B cell (primary cell): ENCODE data around the gene FOXN1. TPM values are rescaled to one million over a fixed set of nuclear protein-coding genes. Genes with fewer than 3 reads are reported as not detected.

ENCODE experiments used
- ATAC-seq: fragments of 200-7000 bp; cut with Tn5 transposase; one replicate; pipeline ENCODE4 v1.10.0; 2021; ENCODE audit warnings: low read depth, mild to moderate bottlenecking, moderate number of reproducible peaks, moderate library complexity
- CTCF ChIA-PET: fragments of 350-600 bp; sonication (Branson Sonifier 250); formaldehyde crosslinking; loops from one replicate; lab custom pipeline; 2021; ENCODE audit warnings: antibody characterized with exemption, inconsistent platforms; lab: Charles Lee
- POLR2A ChIA-PET: fragments of 350-600 bp; sonication (Branson Sonifier 250); formaldehyde crosslinking; loops from one replicate; lab custom pipeline; 2021; ENCODE audit warnings: antibody characterized with exemption; lab: Charles Lee
- DNase-seq: peaks from one replicate; pipeline ENCODE4 v3.0.0; 2013
- H2AFZ ChIP-seq: 2 replicates; pipeline ENCODE4 v1.6.1; 2012; ENCODE audit warnings: mild to moderate bottlenecking, low read depth, low read length; ENCODE audit not compliant: insufficient read depth, poor library complexity, severe bottlenecking
- H3K27ac ChIP-seq, 2 donors: 1 replicate in 1 of 2; 2 replicates in 1 of 2; pipeline ENCODE4 v1.5.1; 2012 to 2013; ENCODE audit warnings: low read length in 2 of 2, mild to moderate bottlenecking in 2 of 2, moderate library complexity in 1 of 2
- H3K27me3 ChIP-seq, 4 experiments: fragments of 200-600 bp in 1 of 4; sonication (generic) in 1 of 4; replicated peaks in 1 of 4; 1 replicate in 2 of 4; 2 replicates in 2 of 4; pipeline versions ENCODE4 v1.6.1 to v1.7.0; 2013 to 2016; ENCODE audit warnings: low read length in 3 of 4, mild to moderate bottlenecking in 2 of 4, mixed read lengths in 1 of 4, moderate library complexity in 1 of 4; ENCODE audit not compliant: insufficient read depth in 4 of 4, control insufficient read depth in 3 of 4; ENCODE audit errors: control extremely low read depth in 1 of 4
- H3K36me3 ChIP-seq, 2 experiments: replicated peaks in 1 of 2; 1 replicate in 1 of 2; 2 replicates in 1 of 2; pipeline versions ENCODE4 v1.6.1 to v1.7.1; 2013; ENCODE audit warnings: low read length in 1 of 2; ENCODE audit not compliant: insufficient read depth in 2 of 2, control insufficient read depth in 1 of 2; ENCODE audit errors: control extremely low read depth in 1 of 2, extremely low read depth in 1 of 2
- H3K4me1 ChIP-seq, 2 donors: fragments of 200-600 bp in 1 of 2; sonication (generic) in 1 of 2; 1 replicate in 1 of 2; 2 replicates in 1 of 2; pipeline versions ENCODE4 v1.5.1 to v1.6.1; 2013 to 2017; ENCODE audit warnings: low read length in 2 of 2; ENCODE audit not compliant: control insufficient read depth in 2 of 2, insufficient read depth in 2 of 2
- H3K4me2 ChIP-seq: replicated peaks from 2 replicates; pipeline ENCODE3; 2012; ENCODE audit warnings: mild to moderate bottlenecking, low read depth, low read length; ENCODE audit not compliant: poor library complexity, severe bottlenecking
- H3K4me3 ChIP-seq, 5 experiments: fragments of 200-600 bp in 1 of 5; sonication (generic) in 1 of 5; 1 replicate in 3 of 5; 2 replicates in 2 of 5; pipeline versions ENCODE4 v1.5.1 to v1.7.0; 2011 to 2016; ENCODE audit warnings: low read length in 4 of 5, mild to moderate bottlenecking in 4 of 5, low read depth in 2 of 5, control low read depth in 1 of 5, moderate library complexity in 1 of 5; ENCODE audit not compliant: insufficient read depth in 1 of 5; ENCODE audit errors: control extremely low read depth in 1 of 5, extremely low read depth in 1 of 5
- H3K79me2 ChIP-seq: fragments of 200-600 bp; sonication (generic); one replicate; pipeline ENCODE4 v1.6.0; 2016; ENCODE audit warnings: low read length; ENCODE audit not compliant: control insufficient read depth, insufficient read depth
- H3K9ac ChIP-seq: fragments of 200-600 bp; sonication (generic); 2 replicates; pipeline ENCODE4 v1.6.1; 2017; ENCODE audit warnings: mild to moderate bottlenecking, low read length, moderate library complexity
- H3K9me3 ChIP-seq, 3 donors: one replicate each; pipeline versions ENCODE4 v1.6.1 to v1.7.1; 2013; ENCODE audit warnings: low read length in 2 of 3; ENCODE audit not compliant: control insufficient read depth in 2 of 3, insufficient read depth in 1 of 3; ENCODE audit errors: control extremely low read depth in 1 of 3
- H4K20me1 ChIP-seq: 2 replicates; pipeline ENCODE4 v1.6.0; 2012; ENCODE audit warnings: mild to moderate bottlenecking, low read length; ENCODE audit not compliant: insufficient read depth, control insufficient read depth, poor library complexity, severe bottlenecking
- H3K27ac Mint-ChIP-seq: one replicate; pipeline ENCODE4 v1.8.0; 2021; ENCODE audit warnings: mixed read lengths
- H3K27me3 Mint-ChIP-seq: one replicate; pipeline ENCODE4 v1.8.0; 2021; ENCODE audit warnings: mixed read lengths
- H3K4me1 Mint-ChIP-seq: one replicate; pipeline ENCODE4 v1.8.0; 2021; ENCODE audit warnings: mixed read lengths
- H3K4me3 Mint-ChIP-seq: one replicate; pipeline ENCODE4 v1.8.0; 2021; ENCODE audit warnings: mixed read lengths
- H3K9me3 Mint-ChIP-seq: one replicate; pipeline ENCODE4 v1.8.0; 2022; ENCODE audit warnings: mixed read lengths; ENCODE audit not compliant: insufficient read depth
- EZH2 ChIP-seq: IDR thresholded peaks from 2 replicates; pipeline ENCODE4 v1.6.1; 2012; ENCODE audit warnings: borderline replicate concordance, low read depth, mild to moderate bottlenecking, moderate library complexity, low read length; ENCODE audit not compliant: insufficient read depth, poor library complexity, severe bottlenecking
- WGBS: methylation state at CpG from one replicate; pipeline ENCODE4 v1.1.5; 2013; ENCODE audit warnings: missing lambda C conversion rate; ENCODE audit not compliant: insufficient coverage; 5-methylcytosine and 5-hydroxymethylcytosine counted together
- intact Hi-C: fragments of 100-400 bp; cut with micrococcal nuclease; formaldehyde crosslinking; loops from one replicate; pipeline ENCODE4 v1.10.0; 2022
- polyA plus RNA-seq: library from polyadenylated mRNA; depleted of rRNA; stranded (reverse); fragments of >200 nt; gene quantifications from 2 replicates; pipeline ENCODE4 v1.2.3, GENCODE V29; 2012
- total RNA-seq, 2 donors: library from RNA; stranded (reverse); fragments of 120-200 nt in 1 of 2; gene quantifications; 1 replicate in 1 of 2; 2 replicates in 1 of 2; pipeline versions ENCODE4 v1.2.3 to v1.2.4, GENCODE V29; 2013 to 2022
- TF ChIP-seq, protein P1 (sequence below): fragments of 200-600 bp; IDR thresholded peaks from one replicate; pipeline ENCODE4 v1.8.0; 2022; ENCODE audit warnings: antibody characterized with exemption, mild to moderate bottlenecking

FOXN1 gene
- total and polyA plus RNA-seq, 2 donors (not counting 1 experiment from before 2014, with no cell fraction given): not detected

DNA sequence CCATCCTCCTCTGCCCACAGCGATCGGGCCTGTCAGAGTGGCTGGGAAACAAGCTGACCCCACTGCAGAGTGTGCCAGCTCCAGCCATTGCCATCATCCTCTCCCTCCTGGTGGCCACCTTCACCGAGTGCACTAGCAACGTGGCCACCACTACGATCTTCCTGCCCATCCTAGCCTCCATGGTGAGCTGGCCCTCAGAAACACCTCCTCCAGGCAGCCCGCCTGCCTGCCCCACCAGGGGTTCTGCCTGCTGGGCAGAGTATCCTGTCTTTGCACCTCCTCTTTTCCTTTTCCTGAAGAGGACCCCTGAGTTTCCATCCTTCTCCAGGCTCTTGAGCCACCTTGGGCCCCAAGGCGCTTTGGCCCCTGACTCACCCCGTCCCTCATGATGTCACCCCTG, 10.5 kb upstream of the FOXN1 start:
- no peaks in the 10 kb centered on the region for H3K79me2 ChIP-seq
- H3K4me3 ChIP-seq: no peak overlapping the region
- DNase-seq (no peak), ATAC-seq (no peak)
- Mint-ChIP-seq H3K4me1 (peaks cover 17% of the 10 kb centered on the region), H3K9me3 (no peaks in the 10 kb centered on the region), H3K27ac (no peak overlapping the region), H3K4me3 (no peak overlapping the region), H3K27me3 (no peaks in the 10 kb centered on the region)
- no peaks in the 10 kb centered on the region for H4K20me1 ChIP-seq
- peaks cover 2 to 15% of the 10 kb centered on the region in 2 donors for H3K4me1 ChIP-seq
- H2AFZ ChIP-seq: no peak overlapping the region
- H3K4me2 ChIP-seq: no peak overlapping the region
- CTCF ChIA-PET: interaction anchor here (0.7 to 15.2 kb wide), 10 partner anchors 9 to 166 kb away, joined by 3 to 220 read pairs (median 8); partner anchors contain the start of genes BLTP2, RSKR, SDF2 and SUPT6H
- WGBS: 96% methylated on average over 8 of the region's 8 CpGs
- no peak overlapping the region for H3K27ac ChIP-seq
- POLR2A ChIA-PET: no interaction called here
- no peak overlapping the region for H3K9ac ChIP-seq
- no peaks in the 10 kb centered on the region for H3K36me3 ChIP-seq
- no peaks in the 10 kb centered on the region for H3K27me3 ChIP-seq
- TF ChIP-seq, protein P1, sequence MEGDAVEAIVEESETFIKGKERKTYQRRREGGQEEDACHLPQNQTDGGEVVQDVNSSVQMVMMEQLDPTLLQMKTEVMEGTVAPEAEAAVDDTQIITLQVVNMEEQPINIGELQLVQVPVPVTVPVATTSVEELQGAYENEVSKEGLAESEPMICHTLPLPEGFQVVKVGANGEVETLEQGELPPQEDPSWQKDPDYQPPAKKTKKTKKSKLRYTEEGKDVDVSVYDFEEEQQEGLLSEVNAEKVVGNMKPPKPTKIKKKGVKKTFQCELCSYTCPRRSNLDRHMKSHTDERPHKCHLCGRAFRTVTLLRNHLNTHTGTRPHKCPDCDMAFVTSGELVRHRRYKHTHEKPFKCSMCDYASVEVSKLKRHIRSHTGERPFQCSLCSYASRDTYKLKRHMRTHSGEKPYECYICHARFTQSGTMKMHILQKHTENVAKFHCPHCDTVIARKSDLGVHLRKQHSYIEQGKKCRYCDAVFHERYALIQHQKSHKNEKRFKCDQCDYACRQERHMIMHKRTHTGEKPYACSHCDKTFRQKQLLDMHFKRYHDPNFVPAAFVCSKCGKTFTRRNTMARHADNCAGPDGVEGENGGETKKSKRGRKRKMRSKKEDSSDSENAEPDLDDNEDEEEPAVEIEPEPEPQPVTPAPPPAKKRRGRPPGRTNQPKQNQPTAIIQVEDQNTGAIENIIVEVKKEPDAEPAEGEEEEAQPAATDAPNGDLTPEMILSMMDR: no peak
- no peak for TF ChIP-seq EZH2
- H3K9me3 ChIP-seq: no peaks in the 10 kb centered on the region
- intact Hi-C loops: loop anchor here (2.0 kb wide), 1 partner anchor 53 kb away; no protein-coding TSS in a partner anchor

DNA sequence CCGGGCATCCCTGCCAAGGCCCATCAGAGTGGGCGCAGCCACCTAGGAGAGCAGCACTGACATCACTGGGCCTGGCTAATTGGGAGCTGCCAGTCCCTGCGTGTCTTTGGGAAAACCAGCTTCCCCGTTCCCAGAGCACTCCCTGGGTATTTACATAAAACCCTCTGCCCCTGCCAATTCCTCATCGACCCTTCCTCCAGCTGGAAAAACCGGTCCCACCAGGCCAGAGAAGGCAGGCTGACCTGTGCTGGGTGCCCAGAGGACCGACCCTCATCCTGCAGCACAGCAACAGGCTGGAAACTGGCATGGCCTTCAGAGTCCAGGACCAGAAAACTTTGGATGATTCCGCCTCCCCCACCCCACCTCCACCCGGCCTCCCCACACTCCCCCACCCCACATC, 8.2 kb upstream of the FOXN1 start:
- 91% methylated on average over 7 of the region's 9 CpGs for WGBS
- no peak for DNase-seq
- Histone ChIP-seq H3K9ac (no peak overlapping the region), H3K36me3 (no peaks in the 10 kb centered on the region), H3K79me2 (no peaks in the 10 kb centered on the region), H2AFZ (no peak overlapping the region), H3K27ac (no peak overlapping the region), H3K4me2 (no peak overlapping the region), H3K4me1 (peaks cover 8 to 16% of the 10 kb centered on the region in 2 donors), H3K4me3 (no peak overlapping the region), H3K27me3 (no peaks in the 10 kb centered on the region), H3K9me3 (no peaks in the 10 kb centered on the region), H4K20me1 (no peaks in the 10 kb centered on the region)
- no peak for ATAC-seq
- Mint-ChIP-seq H3K27me3 (no peaks in the 10 kb centered on the region), H3K4me1 (peaks cover 19% of the 10 kb centered on the region), H3K27ac (no peak overlapping the region), H3K9me3 (no peaks in the 10 kb centered on the region), H3K4me3 (no peak overlapping the region)
- intact Hi-C loops: no loop called here
- TF ChIP-seq, protein P1: no peak
- no peak for TF ChIP-seq EZH2
- POLR2A ChIA-PET: no interaction called here
- CTCF ChIA-PET: interaction anchor here (0.9 to 15.2 kb wide), 2 partner anchors 118 to 149 kb away, joined by 3 to 220 read pairs; partner anchors contain the start of gene RSKR
